ENCODE results near the gene MKNK1. TPM values are rescaled to one million over a fixed set of nuclear protein-coding genes. Genes with fewer than 3 reads are reported as not detected.

The MKNK1 gene
- total RNA-seq, 4 donors from 2014 or later = 23.0 to 42.1 (median 34.5) TPM

DNA sequence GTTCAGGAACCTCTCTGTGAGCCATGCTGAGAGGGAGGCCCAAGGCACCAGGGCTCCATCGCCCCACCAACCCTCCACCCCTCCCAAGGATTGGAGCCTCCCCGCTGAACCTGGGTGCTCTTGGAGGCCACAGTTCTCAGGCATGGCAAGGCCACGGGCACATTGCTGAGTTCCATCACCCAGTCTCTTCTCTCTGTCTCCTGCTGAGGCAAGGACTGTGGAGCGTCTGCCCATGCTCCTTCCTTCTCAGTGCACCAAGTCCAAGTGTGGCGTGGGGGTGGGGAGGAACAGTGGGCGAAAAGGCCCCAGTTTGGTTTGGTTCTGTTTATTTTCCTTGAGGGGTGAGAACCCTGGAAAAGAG is 49.9 kb downstream of the MKNK1 start:
- no peak overlapping the region for H3K4me3 ChIP-seq
- ATAC-seq = no peak
- H3K27me3 ChIP-seq = peaks cover 19% of the 10 kb centered on the region
- peaks cover 0 to 8% (median 0%) of the 10 kb centered on the region in 3 donors for H3K4me1 ChIP-seq
- no peaks in the 10 kb centered on the region for H3K9me3 ChIP-seq
- TF ChIP-seq POLR2A (IDR thresholded peaks at IDR 0.05) (no peak), EP300 (IDR thresholded peaks at IDR 0.05) (no peak), POLR2AphosphoS5 (IDR thresholded peaks at IDR 0.05) (no peak)
- TF ChIP-seq, protein P1, sequence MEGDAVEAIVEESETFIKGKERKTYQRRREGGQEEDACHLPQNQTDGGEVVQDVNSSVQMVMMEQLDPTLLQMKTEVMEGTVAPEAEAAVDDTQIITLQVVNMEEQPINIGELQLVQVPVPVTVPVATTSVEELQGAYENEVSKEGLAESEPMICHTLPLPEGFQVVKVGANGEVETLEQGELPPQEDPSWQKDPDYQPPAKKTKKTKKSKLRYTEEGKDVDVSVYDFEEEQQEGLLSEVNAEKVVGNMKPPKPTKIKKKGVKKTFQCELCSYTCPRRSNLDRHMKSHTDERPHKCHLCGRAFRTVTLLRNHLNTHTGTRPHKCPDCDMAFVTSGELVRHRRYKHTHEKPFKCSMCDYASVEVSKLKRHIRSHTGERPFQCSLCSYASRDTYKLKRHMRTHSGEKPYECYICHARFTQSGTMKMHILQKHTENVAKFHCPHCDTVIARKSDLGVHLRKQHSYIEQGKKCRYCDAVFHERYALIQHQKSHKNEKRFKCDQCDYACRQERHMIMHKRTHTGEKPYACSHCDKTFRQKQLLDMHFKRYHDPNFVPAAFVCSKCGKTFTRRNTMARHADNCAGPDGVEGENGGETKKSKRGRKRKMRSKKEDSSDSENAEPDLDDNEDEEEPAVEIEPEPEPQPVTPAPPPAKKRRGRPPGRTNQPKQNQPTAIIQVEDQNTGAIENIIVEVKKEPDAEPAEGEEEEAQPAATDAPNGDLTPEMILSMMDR (IDR thresholded peaks at IDR 0.05) = no peak
- WGBS, 2 donors (ENCODE audit: low coverage in 1 of 2) = 40 to 100% methylated on average over 1 to 3 of the region's 6 CpGs
- peaks cover 0 to 18% of the 10 kb centered on the region in 2 donors for H3K36me3 ChIP-seq
- H3K27ac ChIP-seq = no peak overlapping the region

DNA sequence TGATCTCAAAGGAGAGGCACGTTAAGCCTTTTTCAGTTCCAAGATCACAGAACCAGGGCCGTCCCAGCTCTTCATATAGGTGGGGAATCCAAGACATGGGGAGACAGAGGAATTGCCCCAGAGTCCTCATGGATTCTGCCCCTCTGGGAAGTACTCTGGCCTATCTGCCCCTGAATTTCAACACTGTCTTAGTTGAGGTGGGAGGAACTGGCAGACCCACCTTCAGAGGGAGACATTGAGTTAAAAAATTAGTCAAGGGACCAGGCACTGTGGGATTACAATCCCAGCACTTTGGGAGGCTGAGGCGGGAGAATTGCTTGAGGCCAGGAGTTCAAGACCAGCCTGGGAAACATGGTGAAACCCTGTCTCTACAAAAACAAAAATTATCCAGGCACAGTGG is 50.6 kb downstream of the MKNK1 start:
- Histone ChIP-seq H3K27ac (no peak overlapping the region), H3K4me1 (peaks cover 0 to 10% (median 0%) of the 10 kb centered on the region in 3 donors), H3K36me3 (peaks cover 0 to 11% of the 10 kb centered on the region in 2 donors), H3K9me3 (no peaks in the 10 kb centered on the region), H3K4me3 (no peak overlapping the region), H3K27me3 (peaks cover 19% of the 10 kb centered on the region)
- TF ChIP-seq POLR2A (IDR thresholded peaks at IDR 0.05) (no peak), EP300 (IDR thresholded peaks at IDR 0.05) (no peak), POLR2AphosphoS5 (IDR thresholded peaks at IDR 0.05) (no peak)
- TF ChIP-seq, protein P1 (IDR thresholded peaks at IDR 0.05) = no peak
- WGBS, 2 donors (ENCODE audit: low coverage in 1 of 2) = 80% methylated on average over 1 of the region's 3 CpGs; no CpG with 5 or more reads in 1 of the 2 donors
- ATAC-seq = no peak

DNA sequence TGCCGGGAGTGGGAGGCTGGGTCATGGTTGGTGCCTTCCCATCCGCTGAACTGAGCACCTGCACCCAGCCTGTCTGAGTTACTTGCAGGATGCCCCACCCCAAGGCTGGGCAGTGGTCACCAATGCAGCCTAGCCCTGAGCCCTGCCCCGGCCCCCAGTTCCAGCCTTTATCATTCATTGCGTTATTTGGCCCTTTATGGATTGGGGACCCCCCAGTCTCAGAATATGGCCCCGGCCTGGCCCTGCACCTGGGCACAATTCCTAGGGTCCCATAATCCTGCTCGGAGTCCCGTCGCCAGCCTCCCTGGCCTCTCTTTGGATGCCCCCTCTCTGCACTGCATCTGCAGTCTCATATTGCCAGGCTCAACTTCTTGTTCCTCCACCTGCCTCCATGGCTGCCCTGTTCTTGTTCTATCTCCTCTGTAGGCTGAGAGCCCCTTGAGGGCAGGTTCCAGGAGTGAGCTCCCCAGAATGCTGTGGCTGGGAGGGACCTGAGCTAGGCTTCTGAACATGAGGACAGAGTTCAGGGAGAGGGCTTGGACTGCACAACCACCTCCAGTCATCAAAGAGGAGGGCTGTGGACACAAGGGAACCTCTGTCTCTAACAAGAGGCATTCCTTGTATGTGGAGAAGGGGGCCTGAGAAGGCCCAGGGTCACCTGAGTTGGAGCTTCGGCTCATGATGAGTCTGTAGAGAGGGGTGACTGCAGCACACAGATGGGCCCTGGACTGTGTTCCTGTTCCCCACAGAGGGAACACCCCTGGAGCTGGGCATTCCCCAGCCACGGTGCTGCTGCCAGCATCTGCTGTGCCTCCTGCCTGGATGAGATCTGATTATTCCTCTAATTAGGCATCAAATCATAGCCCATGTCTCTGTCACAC is 51.5 kb downstream of the MKNK1 start:
- TF ChIP-seq POLR2A (IDR thresholded peaks at IDR 0.05) = no peak
- no peak for TF ChIP-seq EP300 (IDR thresholded peaks at IDR 0.05)
- no peak for TF ChIP-seq POLR2AphosphoS5 (IDR thresholded peaks at IDR 0.05)
- TF ChIP-seq, protein P1 (IDR thresholded peaks at IDR 0.05) = no peak
- no peak for ATAC-seq
- peaks cover 0 to 2% of the 10 kb centered on the region in 2 donors for H3K36me3 ChIP-seq

DNA sequence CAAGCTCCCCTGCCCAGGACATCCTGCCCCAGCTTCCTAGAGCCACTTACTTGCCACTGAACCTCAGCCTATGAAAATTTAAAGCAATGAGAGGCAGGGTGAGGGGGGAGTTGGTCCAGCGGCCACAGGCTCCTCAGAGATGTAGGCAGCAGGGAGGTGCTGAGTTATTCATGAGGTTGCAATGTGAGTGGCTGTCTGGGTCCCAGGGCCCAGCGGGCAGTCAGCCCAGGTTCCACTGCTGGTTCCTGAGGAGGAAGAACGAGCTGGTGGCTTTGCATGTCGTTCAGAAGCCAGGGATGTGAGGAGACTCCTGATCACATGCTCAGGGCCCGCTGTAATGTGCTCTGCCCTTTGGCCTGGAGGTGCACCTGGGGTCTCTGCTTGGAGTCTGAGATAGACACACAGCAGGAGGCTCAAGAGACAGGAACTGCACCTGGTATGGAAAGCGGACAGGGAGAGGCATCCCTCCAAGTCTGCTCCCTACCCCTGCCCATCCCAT is 52.4 kb downstream of the MKNK1 start, which contains the start of gene KNCN:
Gene KNCN (minus strand): TSS at position 51 of the 499 bp plus-strand sequence. CDS start 432 bp downstream, outside the sequence.
- 20% methylated on average over 1 of the region's 6 CpGs; no CpG with 5 or more reads in 1 of the 2 donors for WGBS, 2 donors (ENCODE audit: low coverage in 1 of 2)
- no peaks in the 10 kb centered on the region for H3K36me3 ChIP-seq
- ATAC-seq = no peak
- no peak for TF ChIP-seq POLR2A (IDR thresholded peaks at IDR 0.05)
- TF ChIP-seq, protein P1 (IDR thresholded peaks at IDR 0.05) = no peak
- TF ChIP-seq POLR2AphosphoS5 (IDR thresholded peaks at IDR 0.05) = no peak
- TF ChIP-seq EP300 (IDR thresholded peaks at IDR 0.05) = no peak
- no peak within 1 kb of the TSS for H3K27ac ChIP-seq
- H3K27me3 ChIP-seq = peaks cover 20% of the 10 kb centered on the region
- H3K4me1 ChIP-seq = peaks cover 0 to 10% (median 0%) of the 10 kb centered on the region in 3 donors
- H3K4me3 ChIP-seq = no peak within 1 kb of the TSS
- H3K9me3 ChIP-seq = no peaks in the 10 kb centered on the region

More for the DNA sequence above, 51.5 kb downstream of the MKNK1 start:
- Histone ChIP-seq H3K4me3 (no peak overlapping the region), H3K9me3 (no peaks in the 10 kb centered on the region), H3K27ac (no peak overlapping the region), H3K27me3 (peaks cover 19% of the 10 kb centered on the region), H3K4me1 (peaks cover 0 to 10% (median 0%) of the 10 kb centered on the region in 3 donors)
- WGBS, 2 donors (ENCODE audit: low coverage in 1 of 2) = 93 to 100% methylated on average over 2 of the region's 10 CpGs
